Activated T-helper 2 cell treated with anti-CD3 and anti-CD28 coated beads, Interferon-gamma antibody, Interleukin-2, Interleukin-4, amounts not matched to agents 10 μg/mL and 5 μg/mL and 100 μg/mL, durations not matched to agents 14 hours and 24 hours and 36 hours (primary cell): ENCODE measurements around the gene PLEKHA1. TPM values are rescaled to one million over a fixed set of nuclear protein-coding genes. Genes with fewer than 3 reads are reported as not detected.

Experiments used
- DNase-seq: peaks from one replicate; pipeline ENCODE4 v3.0.0; 2021; ENCODE audit warnings: low spot score
- H3K27ac Mint-ChIP-seq: one replicate; pipeline ENCODE4 v1.8.0; 2021; ENCODE audit warnings: mixed read lengths
- H3K27me3 Mint-ChIP-seq: one replicate; pipeline ENCODE4 v1.8.0; 2021; ENCODE audit warnings: low read depth, mixed read lengths
- H3K36me3 Mint-ChIP-seq: one replicate; pipeline ENCODE4 v1.8.0; 2021; ENCODE audit warnings: low read depth, mixed read lengths
- H3K4me1 Mint-ChIP-seq: one replicate; pipeline ENCODE4 v1.8.0; 2021; ENCODE audit warnings: low read depth, mixed read lengths
- H3K4me3 Mint-ChIP-seq: one replicate; pipeline ENCODE4 v1.8.0; 2021; ENCODE audit warnings: low read depth, mild to moderate bottlenecking, moderate library complexity, mixed read lengths
- H3K9me3 Mint-ChIP-seq: one replicate; pipeline ENCODE4 v1.8.0; 2021; ENCODE audit warnings: mixed read lengths
- intact Hi-C: fragments of 100-400 bp; cut with micrococcal nuclease; formaldehyde crosslinking; loops from one replicate; pipeline ENCODE4 v1.15.1; 2023
- total RNA-seq: library from RNA; stranded (reverse); gene quantifications from 2 replicates; pipeline ENCODE4 v1.2.3, GENCODE V29; 2022

Gene PLEKHA1
- total RNA-seq, 1 donor from 2014 or later, result 4.5 TPM

- peaks cover 29% of the 10 kb centered on the region for H3K4me1 Mint-ChIP-seq
- no peaks in the 10 kb centered on the region for H3K9me3 Mint-ChIP-seq
- DNase-seq, result no peak
- H3K27ac Mint-ChIP-seq, result no peak overlapping the region
- H3K27me3 Mint-ChIP-seq, result no peaks in the 10 kb centered on the region
- intact Hi-C loops, result no loop called here
- H3K4me3 Mint-ChIP-seq, result no peak overlapping the region
- H3K36me3 Mint-ChIP-seq, result peaks cover 23% of the 10 kb centered on the region
Observed at GRCh38 chr10:122421742-122422141, 47.2 kb downstream of the PLEKHA1 start.

- no peak for DNase-seq
- Mint-ChIP-seq H3K9me3 (no peaks in the 10 kb centered on the region), H3K4me3 (no peak overlapping the region), H3K36me3 (peaks cover 17% of the 10 kb centered on the region), H3K27ac (no peak overlapping the region), H3K27me3 (no peaks in the 10 kb centered on the region), H3K4me1 (peaks cover 25% of the 10 kb centered on the region)
- intact Hi-C loops, result no loop called here
Observed at GRCh38 chr10:122422266-122422989, 47.9 kb downstream of the PLEKHA1 start.

GRCh38 chr10:122424059-122424458 is 49.6 kb downstream of the PLEKHA1 start:
- no peak overlapping the region for H3K4me3 Mint-ChIP-seq
- no peaks in the 10 kb centered on the region for H3K27me3 Mint-ChIP-seq
- H3K27ac Mint-ChIP-seq, result no peak overlapping the region
- intact Hi-C loops, result no loop called here
- DNase-seq, result no peak
- H3K4me1 Mint-ChIP-seq, result peaks cover 19% of the 10 kb centered on the region
- peaks cover 10% of the 10 kb centered on the region for H3K36me3 Mint-ChIP-seq
- H3K9me3 Mint-ChIP-seq, result no peaks in the 10 kb centered on the region

GRCh38 chr10:122426829-122427228 is 52.3 kb downstream of the PLEKHA1 start:
- peaks cover 8% of the 10 kb centered on the region for H3K4me1 Mint-ChIP-seq
- no peaks in the 10 kb centered on the region for H3K27me3 Mint-ChIP-seq
- DNase-seq, result no peak
- no peak overlapping the region for H3K4me3 Mint-ChIP-seq
- intact Hi-C loops, result no loop called here
- H3K9me3 Mint-ChIP-seq, result no peaks in the 10 kb centered on the region
- H3K27ac Mint-ChIP-seq, result no peak overlapping the region
- no peaks in the 10 kb centered on the region for H3K36me3 Mint-ChIP-seq

GRCh38 chr10:122427280-122427679 is 52.8 kb downstream of the PLEKHA1 start:
- no peaks in the 10 kb centered on the region for H3K27me3 Mint-ChIP-seq
- H3K9me3 Mint-ChIP-seq, result no peaks in the 10 kb centered on the region
- H3K36me3 Mint-ChIP-seq, result no peaks in the 10 kb centered on the region
- peaks cover 4% of the 10 kb centered on the region for H3K4me1 Mint-ChIP-seq
- no peak overlapping the region for H3K4me3 Mint-ChIP-seq
- intact Hi-C loops, result no loop called here
- no peak overlapping the region for H3K27ac Mint-ChIP-seq
- no peak for DNase-seq

- DNase-seq, result no peak
- intact Hi-C loops, result loop anchor here (1.0 to 5.0 kb wide), 4 partner anchors 93 to 167 kb away; no protein-coding TSS in a partner anchor
- Mint-ChIP-seq H3K36me3 (no peaks in the 10 kb centered on the region), H3K9me3 (no peaks in the 10 kb centered on the region), H3K27me3 (peaks cover 3% of the 10 kb centered on the region), H3K4me1 (no peaks in the 10 kb centered on the region), H3K4me3 (no peak overlapping the region), H3K27ac (no peak overlapping the region)
Observed at GRCh38 chr10:122435212-122435827, 60.8 kb downstream of the PLEKHA1 start.

GRCh38 chr10:122441961-122442360 is 67.5 kb downstream of the PLEKHA1 start:
- Mint-ChIP-seq H3K36me3 (no peaks in the 10 kb centered on the region), H3K27me3 (peaks cover 9% of the 10 kb centered on the region), H3K27ac (no peak overlapping the region), H3K4me1 (no peaks in the 10 kb centered on the region), H3K9me3 (no peaks in the 10 kb centered on the region), H3K4me3 (no peak overlapping the region)
- intact Hi-C loops, result no loop called here
- no peak for DNase-seq

GRCh38 chr10:122445469-122445868 is 71.0 kb downstream of the PLEKHA1 start:
- H3K27ac Mint-ChIP-seq, result no peak overlapping the region
- H3K4me3 Mint-ChIP-seq, result no peak overlapping the region
- no peaks in the 10 kb centered on the region for H3K4me1 Mint-ChIP-seq
- no peak for DNase-seq
- no peaks in the 10 kb centered on the region for H3K9me3 Mint-ChIP-seq
- intact Hi-C loops, result no loop called here
- H3K27me3 Mint-ChIP-seq, result peaks cover 16% of the 10 kb centered on the region
- H3K36me3 Mint-ChIP-seq, result no peaks in the 10 kb centered on the region

- Mint-ChIP-seq H3K9me3 (no peaks in the 10 kb centered on the region), H3K36me3 (no peaks in the 10 kb centered on the region), H3K4me3 (no peak overlapping the region), H3K27ac (no peak overlapping the region), H3K27me3 (peaks cover 18% of the 10 kb centered on the region), H3K4me1 (no peaks in the 10 kb centered on the region)
- DNase-seq, result no peak
- intact Hi-C loops, result no loop called here
Observed at GRCh38 chr10:122445904-122446303, 71.4 kb downstream of the PLEKHA1 start.

- Mint-ChIP-seq H3K9me3 (no peaks in the 10 kb centered on the region), H3K36me3 (no peaks in the 10 kb centered on the region), H3K4me1 (no peaks in the 10 kb centered on the region), H3K27me3 (peaks cover 18% of the 10 kb centered on the region), H3K4me3 (no peak overlapping the region), H3K27ac (no peak overlapping the region)
- intact Hi-C loops, result no loop called here
- DNase-seq, result no peak
Observed at GRCh38 chr10:122446668-122447423, 72.3 kb downstream of the PLEKHA1 start.

- Mint-ChIP-seq H3K9me3 (no peaks in the 10 kb centered on the region), H3K4me3 (no peak overlapping the region), H3K36me3 (no peaks in the 10 kb centered on the region), H3K27ac (no peak overlapping the region), H3K27me3 (peaks cover 17% of the 10 kb centered on the region), H3K4me1 (no peaks in the 10 kb centered on the region)
- intact Hi-C loops, result no loop called here
- DNase-seq, result no peak
Observed at GRCh38 chr10:122448600-122448999, 74.1 kb downstream of the PLEKHA1 start.

- DNase-seq, result no peak
- H3K27ac Mint-ChIP-seq, result no peak overlapping the region
- H3K36me3 Mint-ChIP-seq, result no peaks in the 10 kb centered on the region
- H3K4me1 Mint-ChIP-seq, result no peaks in the 10 kb centered on the region
- H3K4me3 Mint-ChIP-seq, result no peak overlapping the region
- intact Hi-C loops, result no loop called here
- H3K9me3 Mint-ChIP-seq, result no peaks in the 10 kb centered on the region
- peaks cover 17% of the 10 kb centered on the region for H3K27me3 Mint-ChIP-seq
Observed at GRCh38 chr10:122449153-122449552, 74.6 kb downstream of the PLEKHA1 start.
